ENCODE data around the gene MRPS25.

DNA sequence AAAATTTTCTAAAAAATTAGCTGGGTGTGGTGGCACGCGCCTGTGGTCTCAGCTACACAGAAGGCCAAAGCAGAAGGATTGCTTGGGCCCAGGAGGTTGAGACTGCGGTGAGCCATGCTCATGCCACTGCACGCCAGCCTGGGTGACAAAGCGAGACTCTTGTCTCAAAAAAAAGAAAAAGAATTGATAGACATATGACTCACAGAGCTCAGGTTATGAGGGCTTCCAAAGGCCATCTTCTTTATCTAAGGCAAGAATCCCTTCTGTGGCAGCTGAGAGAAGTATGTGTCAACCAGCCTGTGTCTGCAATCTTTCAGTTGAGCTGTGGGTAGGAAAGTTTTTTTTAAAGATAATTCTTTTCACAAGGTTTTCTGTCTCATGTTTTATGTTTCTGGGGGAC lies 53.9 kb downstream of the MRPS25 start:
- TF ChIP-seq POLR2AphosphoS5 (IDR thresholded peaks at IDR 0.05; ENCODE audit: insufficient read depth in 1 of 2, low read depth in 1 of 2) = no peak
- no peak for TF ChIP-seq CTCF (IDR thresholded peaks at IDR 0.05)

Data from vagina (tissue), 2 donors.